HepG2 (cell line): ENCODE measurements around the gene TMEM61. TPM values are rescaled to one million over a fixed set of nuclear protein-coding genes. Genes with fewer than 3 reads are reported as not detected.
"Not testable (repeated sequence)": the region's sequence is repeated elsewhere in the genome, so short reads cannot be mapped to it uniquely, and the experiment has no call there.

Experiments used
- ATAC-seq: fragments of 200-7000 bp; cut with Tn5 transposase; 3 replicates; pipeline ENCODE4 v1.9.1; 2020; ENCODE audit warnings: mild to moderate bottlenecking, moderate library complexity
- BruUV-seq: library from RNA; stranded (reverse); fragments of 400-500 nt; replicated peaks from 2 replicates; lab custom pipeline; 2021; lab: Mats Ljungman, UMichigan
- CTCF ChIA-PET: fragments of 300-600 bp; formaldehyde crosslinking; extraction: SDS; loops from one replicate; lab custom pipeline; 2021; ENCODE audit warnings: low total read pairs, inconsistent platforms, low intra/inter-chr PET ratio; lab: Yijun Ruan, JAX
- POLR2A ChIA-PET: fragments of 350-600 bp; sonication (Branson Sonifier 250); formaldehyde crosslinking; loops from one replicate; lab custom pipeline; 2020; ENCODE audit warnings: antibody characterized with exemption, inconsistent platforms; lab: Yijun Ruan, JAX
- DNase-seq: peaks from one replicate; pipeline ENCODE4 v3.0.0-alpha.2; 2015; ENCODE audit warnings: low spot score
- FAIRE-seq: peaks from 3 replicates; lab custom pipeline; 2011; peaks lifted over from hg19 to GRCh38; lab: Jason Lieb, UNC
- H2AFZ ChIP-seq: one replicate; pipeline ENCODE4 v1.6.1; 2011; ENCODE audit warnings: low read length, inconsistent platforms
- H3K27ac ChIP-seq: fragments of 300-600 bp; 3 replicates; pipeline ENCODE4 v1.8.0; 2011; ENCODE audit warnings: mixed run types, mild to moderate bottlenecking, mixed read lengths, low read length, inconsistent platforms; ENCODE audit not compliant: insufficient read depth; ENCODE audit errors: extremely low read length
- H3K27me3 ChIP-seq, 2 experiments: fragments of 200-600 bp in 1 of 2; 2 replicates in 1 of 2; 3 replicates in 1 of 2; pipeline versions ENCODE4 v1.6.0 to v1.8.0; 2011; ENCODE audit warnings: low read length in 2 of 2, mild to moderate bottlenecking in 2 of 2, moderate library complexity in 2 of 2, inconsistent platforms in 1 of 2; ENCODE audit not compliant: insufficient read depth in 2 of 2, control insufficient read depth in 1 of 2
- H3K36me3 ChIP-seq, 2 experiments: fragments of 200-600 bp in 1 of 2; replicated peaks in 1 of 2; 2 replicates in 1 of 2; 3 replicates in 1 of 2; pipeline versions ENCODE4 v1.5.1 to v1.8.0; 2011; ENCODE audit warnings: low read length in 2 of 2, inconsistent platforms in 1 of 2; ENCODE audit not compliant: insufficient read depth in 2 of 2, control insufficient read depth in 1 of 2
- H3K4me1 ChIP-seq: 2 replicates; pipeline ENCODE4 v1.5.1; 2012; ENCODE audit warnings: low read length, inconsistent platforms; ENCODE audit not compliant: insufficient read depth
- H3K4me2 ChIP-seq: 2 replicates; pipeline ENCODE4 v1.6.0; 2011; ENCODE audit warnings: low read depth, low read length, inconsistent platforms
- H3K4me3 ChIP-seq, 3 experiments: fragments of 200-600 bp in 1 of 3; sonication (generic), shearing (Covaris generic) in 1 of 3; replicated peaks in 1 of 3; 2 replicates each; pipeline ENCODE4 v1.5.1; 2011 to 2016; ENCODE audit warnings: low read length in 3 of 3, inconsistent platforms in 2 of 3, low read depth in 2 of 3, mild to moderate bottlenecking in 2 of 3, control low read depth in 1 of 3, mixed read lengths in 1 of 3; ENCODE audit not compliant: insufficient read depth in 1 of 3
- H3K79me2 ChIP-seq: one replicate; pipeline ENCODE4 v1.6.1; 2011; ENCODE audit warnings: low read length, inconsistent platforms; ENCODE audit not compliant: insufficient read depth
- H3K9ac ChIP-seq: 2 replicates; pipeline ENCODE4 v1.6.0; 2011; ENCODE audit warnings: mild to moderate bottlenecking, low read depth, low read length, inconsistent platforms; ENCODE audit not compliant: insufficient read depth
- H3K9me3 ChIP-seq: 2 replicates; pipeline ENCODE4 v1.5.1; 2012; ENCODE audit warnings: mild to moderate bottlenecking, low read length
- H4K20me1 ChIP-seq: 2 replicates; pipeline ENCODE4 v1.6.0; 2011; ENCODE audit warnings: inconsistent platforms, mild to moderate bottlenecking, low read length, moderate library complexity; ENCODE audit not compliant: insufficient read depth
- ATF5 ChIP-seq: sonication (generic); formaldehyde crosslinking; IDR thresholded peaks from 2 replicates; pipeline ENCODE4 v1.4.0; 2020; ENCODE audit warnings: mild to moderate bottlenecking, low read depth, missing genetic modification reagents
- HOMEZ ChIP-seq: IDR thresholded peaks from 2 replicates; pipeline ENCODE4 v1.6.1; 2016; ENCODE audit warnings: low read depth
- HOXA3 ChIP-seq: sonication (generic); formaldehyde crosslinking; IDR thresholded peaks from 2 replicates; pipeline ENCODE4 v1.5.0; 2020; ENCODE audit warnings: missing genetic modification reagents
- ISL2 ChIP-seq: sonication (generic); formaldehyde crosslinking; IDR thresholded peaks from 2 replicates; pipeline ENCODE4 v1.5.0; 2020; ENCODE audit warnings: missing genetic modification reagents
- MYPOP ChIP-seq: sonication (generic); formaldehyde crosslinking; IDR thresholded peaks from 2 replicates; pipeline ENCODE4 v1.8.1; 2023; ENCODE audit warnings: mild to moderate bottlenecking, moderate library complexity, missing genetic modification reagents
- NFRKB ChIP-seq: fragments of 450-650 bp; IDR thresholded peaks from 2 replicates; pipeline ENCODE4 v1.6.1; 2017
- NKX3-1 ChIP-seq: sonication (generic); formaldehyde crosslinking; IDR thresholded peaks from 2 replicates; pipeline ENCODE4 v1.5.0; 2020; ENCODE audit warnings: missing genetic modification reagents
- RXRB ChIP-seq: IDR thresholded peaks from 2 replicates; pipeline ENCODE4 v1.6.1; 2016; ENCODE audit warnings: borderline replicate concordance, missing genetic modification reagents, missing compliant biosample characterization
- TMF1 ChIP-seq: sonication (generic); formaldehyde crosslinking; IDR thresholded peaks from 2 replicates; pipeline ENCODE4 v1.8.1; 2022; ENCODE audit warnings: low read depth, missing genetic modification reagents
- ZBTB3 ChIP-seq: sonication (generic); formaldehyde crosslinking; IDR thresholded peaks from 2 replicates; pipeline ENCODE4 v1.4.0; 2020; ENCODE audit warnings: low read depth, mild to moderate bottlenecking, moderate library complexity, missing genetic modification reagents, borderline replicate concordance
- ZNF207 ChIP-seq: fragments of 450-650 bp; IDR thresholded peaks from 2 replicates; pipeline ENCODE4 v1.6.1; 2016; ENCODE audit warnings: antibody characterized with exemption, borderline replicate concordance
- ZNF276 ChIP-seq: sonication (generic); formaldehyde crosslinking; IDR thresholded peaks from 2 replicates; pipeline ENCODE4 v1.4.0; 2020; ENCODE audit warnings: mild to moderate bottlenecking, low read depth, missing genetic modification reagents
- ZNF431 ChIP-seq: sonication (generic); formaldehyde crosslinking; IDR thresholded peaks from 2 replicates; pipeline ENCODE4 v1.9.0; 2022; ENCODE audit warnings: missing genetic modification reagents, low read depth, mild to moderate bottlenecking, borderline replicate concordance
- WGBS: methylation state at CpG from one replicate; pipeline ENCODE4 v1.1.6; 2017; ENCODE audit warnings: low lambda C conversion rate; 5-methylcytosine and 5-hydroxymethylcytosine counted together
- in situ Hi-C: cut with HindIII; loops from 2 replicates; pipeline ENCODE4 v1.10.0; 2017; ENCODE audit warnings: low pct_unique_long_range_greater_than_20kb; ENCODE audit not compliant: extremely low pct_ligation_motif_present
- intact Hi-C: fragments of 100-400 bp; cut with micrococcal nuclease; formaldehyde crosslinking; loops from one replicate; pipeline ENCODE4 v1.10.0; 2022; ENCODE audit not compliant: unreplicated experiment
- polyA plus RNA-seq, 8 experiments: library from polyadenylated mRNA; depleted of rRNA in 3 of 8; stranded (reverse) in 7 of 8; unstranded in 1 of 8; fragments of >200 nt; fragmentation: Illumina TruSeq in 4 of 8; extraction: Trizol in 4 of 8; gene quantifications; 2 replicates each; pipeline versions ENCODE4 v1.2.1 to v1.2.3, GENCODE V29; 2011 to 2016; ENCODE audit warnings: low read depth in 4 of 8, missing spikeins in 1 of 8, mixed read lengths in 1 of 8; ENCODE audit not compliant: insufficient read depth in 1 of 8
- total RNA-seq, 5 experiments: library from RNA; depleted of rRNA; stranded (reverse); fragments of >200 nt; fragmentation: Illumina TruSeq; extraction: Trizol; gene quantifications; 2 replicates each; pipeline ENCODE4 v1.2.3, GENCODE V29; 2016; ENCODE audit warnings: low read depth in 1 of 5

The TMEM61 gene
- total and polyA plus RNA-seq, 2 of the 13 experiments (the other 11 are each of a cell fraction or from before 2014, with no cell fraction given): not detected

GRCh38 chr1:54934081-54934480, 46.3 kb upstream of the TMEM61 start:
- H2AFZ ChIP-seq, H3K4me2 ChIP-seq, FAIRE-seq, H3K27me3 ChIP-seq, intact Hi-C loops, H3K9me3 ChIP-seq, DNase-seq, H3K9ac ChIP-seq, in situ Hi-C loops, CTCF ChIA-PET, H3K79me2 ChIP-seq, ATAC-seq, BruUV-seq: not testable (repeated sequence)
- 63% methylated on average over 6 of the region's 6 CpGs for WGBS
- POLR2A ChIA-PET: interaction anchor here (1.1 to 1.2 kb wide), 2 partner anchors 47 to 88 kb away, joined by 5 to 7 read pairs; partner anchors contain the start of gene DHCR24
- peak; percentile 83; the same call in 1 of the 2 replicates for TF ChIP-seq ZNF431
- TF ChIP-seq, all 625 proteins: peak for 1; not testable (repeated sequence) for 624
- not testable (repeated sequence) for H4K20me1 ChIP-seq, H3K27ac ChIP-seq, H3K4me3 ChIP-seq, H3K36me3 ChIP-seq
- H3K4me1 ChIP-seq: peaks cover 17% of the 10 kb centered on the region

- Histone ChIP-seq H3K79me2 (no peaks in the 10 kb centered on the region), H2AFZ (no peak overlapping the region), H3K4me1 (peaks cover 25% of the 10 kb centered on the region), H3K4me3 (no peak overlapping the region), H3K27me3 (no peaks in the 10 kb centered on the region), H3K27ac (no peak overlapping the region), H4K20me1 (no peaks in the 10 kb centered on the region), H3K4me2 (no peak overlapping the region), H3K36me3 (no peaks in the 10 kb centered on the region), H3K9me3 (no peaks in the 10 kb centered on the region), H3K9ac (no peak overlapping the region)
- in situ Hi-C loops: no loop called here
- no TSS peak for BruUV-seq
- ATAC-seq (peak; percentile 85), FAIRE-seq (no peak), DNase-seq (peak; percentile 72)
- POLR2A ChIA-PET: interaction anchor here (1.1 to 1.2 kb wide), 2 partner anchors 48 to 87 kb away, joined by 5 to 7 read pairs; partner anchors contain the start of gene DHCR24
- intact Hi-C loops: no loop called here
- CTCF ChIA-PET: no interaction called here
- TF ChIP-seq ATF5 (CRISPR knock-in tag) (no peak), ZBTB3 (peak; percentile 100), TMF1 (CRISPR knock-in tag) (no peak), MYPOP (no peak), HOMEZ (CRISPR knock-in tag) (no peak), NFRKB (no peak), ZNF276 (CRISPR knock-in tag) (no peak), HOXA3 (CRISPR knock-in tag) (no peak), NKX3-1 (CRISPR knock-in tag) (no peak), ISL2 (CRISPR knock-in tag) (no peak), RXRB (CRISPR knock-in tag) (0 out of 2 replicates have a peak, but pooled peaks have one; percentile 6), ZNF207 (no peak)
These were observed 45.6 kb upstream of the TMEM61 start for GRCh38 chr1:54934869-54935268.
